OCI-LY7 (cell line): ENCODE measurements around the gene SH3GLB2.

Source experiments
- CTCF ChIP-seq: fragments of 200-600 bp; sonication (generic); conservative IDR thresholded peaks from 2 replicates; pipeline ENCODE4 v1.5.1; 2014; ENCODE audit warnings: mild to moderate bottlenecking, antibody characterized with exemption, low read length, moderate library complexity, mixed read lengths
- EZH2phosphoT487 ChIP-seq: fragments of 200-600 bp; sonication (generic); IDR thresholded peaks from 2 replicates; pipeline ENCODE4 v1.6.1; 2018; ENCODE audit warnings: low read depth, borderline replicate concordance, mild to moderate bottlenecking, mixed run types, antibody characterized with exemption, low read length, moderate library complexity, mixed read lengths

- TF ChIP-seq CTCF (no peak), EZH2phosphoT487 (no peak)
Observed at GRCh38 chr9:129013674-129014073, 14.5 kb downstream of the SH3GLB2 start.
